HG03378 (cell line): ENCODE data around the gene TJAP1.
"Not testable (repeated sequence)": the region's sequence is repeated elsewhere in the genome, so short reads cannot be mapped to it uniquely, and the experiment has no call there.

ENCODE experiments used
- ATAC-seq: cut with Tn5 transposase; IDR thresholded peaks from one replicate; pipeline ENCODE4 v1.9.1; 2021; ENCODE audit warnings: mild to moderate bottlenecking, moderate library complexity; ENCODE audit not compliant: unreplicated experiment

TJAP1 gene

GRCh38 chr6:43452896-43453295 is 24.5 kb upstream of the TJAP1 start:
- no peak for ATAC-seq

- no peak for ATAC-seq
These were observed 23.5 kb upstream of the TJAP1 start for GRCh38 chr6:43453831-43454230.

- ATAC-seq, result no peak
These were observed 23.1 kb upstream of the TJAP1 start for GRCh38 chr6:43454290-43454695.

- ATAC-seq, result no peak
These were observed 22.5 kb upstream of the TJAP1 start for GRCh38 chr6:43454696-43455530.

GRCh38 chr6:43455531-43456428 is 21.6 kb upstream of the TJAP1 start, which contains the start of gene DLK2:
DLK2 (minus strand) TSS chr6:43455548; CDS start chr6:43454825, 723 bp downstream.
- ATAC-seq, result no peak

GRCh38 chr6:43457643-43458042 is 19.7 kb upstream of the TJAP1 start:
- ATAC-seq, result no peak

- not testable (repeated sequence) for ATAC-seq
These were observed 19.2 kb upstream of the TJAP1 start for GRCh38 chr6:43458154-43458553.

- no peak for ATAC-seq
These were observed 17.8 kb upstream of the TJAP1 start for GRCh38 chr6:43459535-43459934.

GRCh38 chr6:43460032-43460431 is 17.3 kb upstream of the TJAP1 start:
- no peak for ATAC-seq

- no peak for ATAC-seq
These were observed 15.4 kb upstream of the TJAP1 start for GRCh38 chr6:43461936-43462335.

- ATAC-seq, result no peak
These were observed 13.0 kb upstream of the TJAP1 start for GRCh38 chr6:43464337-43464736.

- no peak for ATAC-seq
These were observed 11.4 kb upstream of the TJAP1 start for GRCh38 chr6:43465948-43466347.

GRCh38 chr6:43467265-43467664 is 10.1 kb upstream of the TJAP1 start:
- not testable (repeated sequence) for ATAC-seq

GRCh38 chr6:43467752-43468151 is 9.6 kb upstream of the TJAP1 start:
- ATAC-seq, result no peak

GRCh38 chr6:43468240-43468639 is 9.1 kb upstream of the TJAP1 start:
- ATAC-seq, result no peak

- ATAC-seq, result no peak
These were observed 8.4 kb upstream of the TJAP1 start for GRCh38 chr6:43468748-43469681.

GRCh38 chr6:43469947-43470346 is 7.4 kb upstream of the TJAP1 start:
- no peak for ATAC-seq

- no peak for ATAC-seq
These were observed 6.0 kb upstream of the TJAP1 start for GRCh38 chr6:43471399-43471798.

GRCh38 chr6:43472515-43472914 is 4.9 kb upstream of the TJAP1 start:
- ATAC-seq, result no peak

GRCh38 chr6:43475516-43475915 is 1.9 kb upstream of the TJAP1 start:
- no peak for ATAC-seq

GRCh38 chr6:43476746-43477145 is 624 bp upstream of the TJAP1 start:
- no peak for ATAC-seq
